ENCODE results near the gene ATP6V0E2. TPM values are rescaled to one million over a fixed set of nuclear protein-coding genes. Genes with fewer than 3 reads are reported as not detected.

The ATP6V0E2 gene
- total RNA-seq, 1 donor, result 11.2 TPM

GRCh38 chr7:149877890-149878522, 4.2 kb downstream of the ATP6V0E2 start:
- TF ChIP-seq CTCF (IDR thresholded peaks at IDR 0.05; ENCODE audit: insufficient read depth, low read depth, low read length), result no peak
- no peak for DNase-seq (ENCODE audit: low read depth)
- H3K4me3 ChIP-seq (ENCODE audit: low read depth, low read length), result no peak overlapping the region

- DNase-seq (ENCODE audit: low read depth), result no peak
- TF ChIP-seq CTCF (IDR thresholded peaks at IDR 0.05; ENCODE audit: insufficient read depth, low read depth, low read length), result no peak
Measured at GRCh38 chr7:149878523-149878921, 4.8 kb downstream of the ATP6V0E2 start.

GRCh38 chr7:149879271-149879743, 5.5 kb downstream of the ATP6V0E2 start:
- DNase-seq (ENCODE audit: low read depth), result no peak
- no peak for TF ChIP-seq CTCF (IDR thresholded peaks at IDR 0.05; ENCODE audit: insufficient read depth, low read depth, low read length)

More at GRCh38 chr7:149878523-149878921, 4.8 kb downstream of the ATP6V0E2 start:
- H3K4me3 ChIP-seq (ENCODE audit: low read depth, low read length), result no peak overlapping the region

GRCh38 chr7:149879766-149880637, 6.2 kb downstream of the ATP6V0E2 start:
- no peak for TF ChIP-seq CTCF (IDR thresholded peaks at IDR 0.05; ENCODE audit: insufficient read depth, low read depth, low read length)
- no peak overlapping the region for H3K4me3 ChIP-seq (ENCODE audit: low read depth, low read length)
- no peak for DNase-seq (ENCODE audit: low read depth)

More at GRCh38 chr7:149879271-149879743, 5.5 kb downstream of the ATP6V0E2 start:
- no peak overlapping the region for H3K4me3 ChIP-seq (ENCODE audit: low read depth, low read length)

- H3K4me3 ChIP-seq (ENCODE audit: low read depth, low read length), result no peak overlapping the region
- DNase-seq (ENCODE audit: low read depth), result peak; percentile 4
- TF ChIP-seq CTCF (IDR thresholded peaks at IDR 0.05; ENCODE audit: insufficient read depth, low read depth, low read length), result no peak
Measured at GRCh38 chr7:149880638-149881311, 7.0 kb downstream of the ATP6V0E2 start.

- DNase-seq (ENCODE audit: low read depth), result no peak
- no peak overlapping the region for H3K4me3 ChIP-seq (ENCODE audit: low read depth, low read length)
- TF ChIP-seq CTCF (IDR thresholded peaks at IDR 0.05; ENCODE audit: insufficient read depth, low read depth, low read length), result no peak
Measured at GRCh38 chr7:149881328-149882247, 7.8 kb downstream of the ATP6V0E2 start.
